Body of pancreas (tissue), 4 donors: ENCODE results near the gene OR10G8. TPM values are rescaled to one million over a fixed set of nuclear protein-coding genes. Genes with fewer than 3 reads are reported as not detected.

Source experiments
- ATAC-seq: fragments of 150-250 bp; one replicate; pipeline ENCODE4 v1.9.1; 2016
- DNase-seq, 4 donors: peaks; one replicate each; pipeline ENCODE4 v3.0.0-alpha.2; 2019
- H3K27ac ChIP-seq, 4 donors: fragments of 200-600 bp; sonication (generic); 1 replicate in 3 of 4; 2 replicates in 1 of 4; pipeline versions ENCODE4 v1.5.1 to v1.6.1; 2016 to 2019; ENCODE audit warnings: mild to moderate bottlenecking in 1 of 4, mixed read lengths in 1 of 4, moderate library complexity in 1 of 4
- H3K27me3 ChIP-seq, 2 donors: fragments of 200-600 bp; sonication (generic); one replicate each; pipeline ENCODE4 v1.6.0; 2016; ENCODE audit warnings: mild to moderate bottlenecking in 1 of 2
- H3K36me3 ChIP-seq, 2 donors: fragments of 200-600 bp; sonication (generic); replicated peaks in 1 of 2; 2 replicates each; pipeline ENCODE4 v1.5.1; 2016; ENCODE audit warnings: low read depth in 2 of 2; ENCODE audit not compliant: insufficient read depth in 1 of 2
- H3K4me1 ChIP-seq: fragments of 200-600 bp; sonication (generic); one replicate; pipeline ENCODE4 v1.6.0; 2016
- H3K4me3 ChIP-seq, 2 donors: fragments of 200-600 bp; sonication (generic); 1 replicate in 1 of 2; 2 replicates in 1 of 2; pipeline ENCODE4 v1.5.1; 2016 to 2019
- H3K9me3 ChIP-seq, 3 donors: fragments of 200-600 bp; sonication (generic); 1 replicate in 2 of 3; 2 replicates in 1 of 3; pipeline ENCODE4 v1.5.1; 2016
- CTCF ChIP-seq, 7 experiments: fragments of 450-650 bp in 4 of 7; fragments of 200-600 bp in 3 of 7; sonication (generic) in 3 of 7; IDR thresholded peaks; one replicate each; pipeline ENCODE4 v1.5.1; 2016 to 2019; ENCODE audit warnings: antibody characterized with exemption in 7 of 7
- POLR2A ChIP-seq, 3 donors: fragments of 450-650 bp; IDR thresholded peaks; one replicate each; pipeline ENCODE4 v1.6.1; 2016; ENCODE audit warnings: antibody characterized with exemption in 3 of 3, mild to moderate bottlenecking in 2 of 3
- WGBS, 2 donors: methylation state at CpG; one replicate each; pipeline ENCODE4 v1.1.5; 2017; 5-methylcytosine and 5-hydroxymethylcytosine counted together
- intact Hi-C: fragments of 100-400 bp; cut with DNase I; formaldehyde crosslinking; loops from one replicate; pipeline ENCODE4 v1.15.1; 2023
- total RNA-seq, 2 donors: library from RNA; depleted of rRNA; stranded (reverse); fragments of >200 nt; gene quantifications; one replicate each; pipeline ENCODE4 v1.1.0, GENCODE V29; 2016

OR10G8 gene
- total RNA-seq, 2 donors from 2014 or later = not detected

GRCh38 chr11:124052966-124053365 is 26.4 kb downstream of the OR10G8 start:
- intact Hi-C loops = no loop called here
- no peaks in the 10 kb centered on the region for H3K36me3 ChIP-seq
- WGBS, 2 donors = 88 to 91% methylated on average over 3 of the region's 3 CpGs
- H3K4me3 ChIP-seq = no peak overlapping the region
- no peaks in the 10 kb centered on the region for H3K9me3 ChIP-seq
- no peak overlapping the region for H3K27ac ChIP-seq
- ATAC-seq (no peak), DNase-seq (no peak)
- TF ChIP-seq CTCF (IDR thresholded peaks at IDR 0.05) = no peak
- TF ChIP-seq POLR2A (IDR thresholded peaks at IDR 0.05) = no peak
- no peaks in the 10 kb centered on the region for H3K4me1 ChIP-seq
- H3K27me3 ChIP-seq = no peaks in the 10 kb centered on the region

- Histone ChIP-seq H3K36me3 (no peaks in the 10 kb centered on the region), H3K9me3 (no peaks in the 10 kb centered on the region), H3K27me3 (no peaks in the 10 kb centered on the region), H3K4me1 (no peaks in the 10 kb centered on the region), H3K27ac (no peak overlapping the region), H3K4me3 (no peak overlapping the region)
- intact Hi-C loops = loop anchor here (10.0 kb wide), 1 partner anchor 256 kb away; the partner anchor contains the start of gene OR8D2
- TF ChIP-seq CTCF (IDR thresholded peaks at IDR 0.05) (no peak), POLR2A (IDR thresholded peaks at IDR 0.05) (no peak)
- DNase-seq (no peak), ATAC-seq (no peak)
- WGBS, 2 donors = 54 to 55% methylated on average over 4 of the region's 4 CpGs
These were observed 42.1 kb downstream of the OR10G8 start for GRCh38 chr11:124068601-124069110.

GRCh38 chr11:124069429-124070401 is 43.1 kb downstream of the OR10G8 start:
- H3K9me3 ChIP-seq = no peaks in the 10 kb centered on the region
- ATAC-seq (peak; percentile 45), DNase-seq (peak; percentile 33 to 67 (median 48))
- TF ChIP-seq CTCF (IDR thresholded peaks at IDR 0.05) = peak; percentile 16 to 54 (median 29)
- no peak for TF ChIP-seq POLR2A (IDR thresholded peaks at IDR 0.05)
- H3K27me3 ChIP-seq = no peaks in the 10 kb centered on the region
- intact Hi-C loops = loop anchor here (10.0 kb wide), 2 partner anchors 255 to 515 kb away; partner anchors contain the start of gene OR8D2
- no peak overlapping the region for H3K27ac ChIP-seq
- H3K36me3 ChIP-seq = no peaks in the 10 kb centered on the region
- WGBS, 2 donors = 49 to 55% methylated on average over 28 of the region's 28 CpGs
- H3K4me3 ChIP-seq = no peak overlapping the region
- no peaks in the 10 kb centered on the region for H3K4me1 ChIP-seq

- 4 to 7% methylated on average over 8 of the region's 8 CpGs for WGBS, 2 donors
- intact Hi-C loops = loop anchor here (10.0 kb wide), 1 partner anchor 514 kb away; no protein-coding TSS in a partner anchor
These were observed 44.5 kb downstream of the OR10G8 start for GRCh38 chr11:124070915-124071622.

More at GRCh38 chr11:124070915-124071622, 44.5 kb downstream of the OR10G8 start:
- no peaks in the 10 kb centered on the region for H3K36me3 ChIP-seq
- no peak overlapping the region for H3K27ac ChIP-seq
- H3K4me1 ChIP-seq = no peaks in the 10 kb centered on the region
- peak; percentile 42 to 80 (median 69) for TF ChIP-seq CTCF (IDR thresholded peaks at IDR 0.05)
- no peak for TF ChIP-seq POLR2A (IDR thresholded peaks at IDR 0.05)
- H3K27me3 ChIP-seq = no peaks in the 10 kb centered on the region
- ATAC-seq = peak; percentile 38
- H3K9me3 ChIP-seq = no peaks in the 10 kb centered on the region
- no peak overlapping the region for H3K4me3 ChIP-seq
- DNase-seq = peak; percentile 64 to 67 (median 66)
